ENCODE data around the gene AQP12A.

The AQP12A gene

DNA sequence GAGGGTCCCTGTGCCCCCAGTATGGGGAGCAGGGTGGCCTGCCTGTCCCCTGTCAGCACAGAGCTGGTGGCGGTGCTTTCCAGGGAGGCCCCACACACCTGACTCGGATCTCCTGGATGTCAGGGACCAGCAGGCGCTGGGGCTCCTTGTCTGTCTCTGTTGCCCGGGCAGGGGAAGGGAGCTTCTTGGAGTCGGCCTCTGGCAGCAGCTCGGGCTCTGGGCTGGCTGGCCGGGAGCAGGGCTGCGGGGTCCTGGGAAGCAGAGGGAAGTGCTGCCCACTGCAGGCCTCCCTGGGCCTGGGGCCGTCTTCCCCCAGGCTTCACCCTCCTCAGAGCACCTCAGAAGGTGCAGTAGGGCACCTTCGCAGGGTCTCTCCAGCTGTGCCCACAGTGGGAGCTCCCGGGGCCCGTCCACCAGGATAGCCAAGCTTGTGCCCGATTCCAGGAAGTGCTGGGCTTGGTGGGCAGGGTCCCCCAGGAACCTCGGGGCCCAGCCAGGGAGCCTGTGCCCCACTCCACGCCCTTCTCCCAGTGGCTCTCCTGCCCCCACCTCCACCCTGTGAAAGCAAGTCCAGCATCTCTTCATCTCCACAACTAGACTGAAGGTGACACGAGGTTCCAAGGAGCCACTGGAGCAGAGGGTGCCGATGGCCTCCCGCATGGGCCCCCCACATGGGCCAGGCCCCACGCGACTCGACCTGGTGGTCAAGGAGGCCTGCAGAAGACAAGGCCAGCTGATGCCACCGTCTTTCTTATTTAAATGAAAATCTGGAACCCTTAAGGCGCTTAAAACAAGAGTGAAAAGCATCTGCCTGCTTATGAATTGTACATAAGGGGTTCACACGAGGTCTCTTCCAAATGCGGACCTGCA is 28.2 kb downstream of the AQP12A start:
- FAIRE-seq (no peak), DNase-seq (ENCODE audit: insufficient read length, low spot score) (no peak)

DNA sequence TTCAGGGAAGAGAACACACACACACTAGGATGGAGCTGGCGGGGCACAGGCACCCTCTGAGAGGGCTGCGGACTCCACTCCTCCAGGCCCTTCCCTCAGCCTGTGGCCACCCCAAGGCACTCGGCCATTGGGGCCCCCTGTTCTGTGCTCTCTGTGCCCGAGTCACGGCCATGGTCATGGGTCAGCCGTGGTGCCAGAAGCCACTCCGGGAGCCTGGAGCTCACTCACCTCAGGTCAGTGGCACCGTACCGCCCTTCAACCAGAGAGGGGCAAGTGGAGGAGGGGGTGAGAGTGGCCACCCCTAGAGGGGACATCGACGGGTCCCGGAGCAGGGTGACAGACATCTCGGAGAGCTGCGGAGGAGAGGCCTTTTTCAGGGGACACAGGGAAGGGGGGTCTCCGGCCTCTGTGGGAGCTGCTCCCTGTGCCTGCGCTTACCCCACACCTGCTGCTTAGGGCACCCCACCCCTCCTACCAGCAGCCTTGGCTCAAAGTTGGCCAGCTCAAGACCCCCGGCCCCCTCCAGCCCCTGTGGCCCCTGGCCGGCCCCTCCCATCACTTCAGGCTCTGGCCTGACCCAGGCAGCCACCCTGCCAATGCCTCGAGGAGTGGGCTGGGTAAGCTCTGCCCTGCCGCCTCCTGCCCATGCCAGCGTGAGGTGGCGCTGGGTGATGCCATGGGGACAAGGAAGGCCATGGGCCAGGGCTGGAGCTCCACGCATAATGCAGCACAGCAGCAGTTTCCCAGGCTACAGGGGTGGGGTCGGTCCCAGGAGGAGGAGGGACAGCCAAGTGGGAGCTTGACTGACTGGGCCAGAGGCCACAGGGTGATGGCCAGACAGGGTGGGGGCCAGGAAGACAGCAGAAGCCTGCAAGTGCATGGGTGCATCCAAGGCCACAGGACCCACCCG is 29.3 kb downstream of the AQP12A start:
- DNase-seq (ENCODE audit: insufficient read length, low spot score) (no peak), FAIRE-seq (no peak)

DNA sequence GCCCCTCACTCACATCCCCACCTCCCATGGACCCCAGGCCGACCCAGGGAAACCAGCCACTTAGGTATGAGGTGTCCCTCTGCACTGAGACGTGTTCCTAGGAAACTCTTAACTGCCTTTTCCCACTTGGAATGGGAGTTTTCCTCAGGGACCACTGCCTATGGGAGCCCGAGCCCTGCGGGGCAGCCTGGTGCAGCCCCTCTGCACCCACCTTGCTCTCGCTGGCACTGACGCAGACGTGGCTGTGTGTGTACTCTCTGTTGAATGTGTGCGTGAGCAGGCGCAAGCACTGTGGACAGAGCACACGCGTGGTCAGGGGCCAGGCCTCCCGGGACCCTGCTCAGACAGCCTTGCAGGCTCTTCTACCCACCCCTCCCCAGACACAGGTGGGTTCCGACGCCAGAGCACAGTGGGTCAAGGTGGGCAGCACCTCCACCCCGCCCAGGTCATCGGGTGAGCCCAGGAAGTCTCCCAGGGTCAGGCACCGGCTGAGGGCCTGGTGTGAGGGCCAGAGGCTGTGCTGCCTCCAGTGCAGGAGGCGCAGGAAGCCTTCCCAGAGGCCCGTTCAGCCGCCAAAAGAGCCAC is 30.0 kb downstream of the AQP12A start:
- no peak for FAIRE-seq
- no peak for DNase-seq (ENCODE audit: insufficient read length, low spot score)

DNA sequence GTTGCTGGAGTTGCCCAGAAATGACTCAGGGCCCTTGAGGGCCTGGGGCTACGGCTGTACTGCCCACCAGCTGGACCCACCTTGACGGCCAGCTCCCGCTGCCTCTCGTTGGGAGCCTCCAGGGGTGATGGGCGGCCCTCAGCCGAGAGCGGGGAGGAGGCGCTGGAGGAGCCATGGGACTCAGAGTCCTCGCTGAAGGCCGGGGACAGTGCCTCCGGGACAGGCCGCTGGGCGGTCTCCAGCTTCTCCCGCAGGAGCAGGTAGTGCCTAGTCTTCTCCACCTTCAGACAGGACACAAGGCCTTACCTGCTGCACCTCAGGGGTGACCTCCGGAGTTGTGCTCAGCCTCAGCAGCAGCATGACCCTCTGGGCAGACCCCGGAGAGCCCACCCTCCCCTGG is 30.7 kb downstream of the AQP12A start:
- FAIRE-seq: no peak
- no peak for DNase-seq (ENCODE audit: insufficient read length, low spot score)

DNA sequence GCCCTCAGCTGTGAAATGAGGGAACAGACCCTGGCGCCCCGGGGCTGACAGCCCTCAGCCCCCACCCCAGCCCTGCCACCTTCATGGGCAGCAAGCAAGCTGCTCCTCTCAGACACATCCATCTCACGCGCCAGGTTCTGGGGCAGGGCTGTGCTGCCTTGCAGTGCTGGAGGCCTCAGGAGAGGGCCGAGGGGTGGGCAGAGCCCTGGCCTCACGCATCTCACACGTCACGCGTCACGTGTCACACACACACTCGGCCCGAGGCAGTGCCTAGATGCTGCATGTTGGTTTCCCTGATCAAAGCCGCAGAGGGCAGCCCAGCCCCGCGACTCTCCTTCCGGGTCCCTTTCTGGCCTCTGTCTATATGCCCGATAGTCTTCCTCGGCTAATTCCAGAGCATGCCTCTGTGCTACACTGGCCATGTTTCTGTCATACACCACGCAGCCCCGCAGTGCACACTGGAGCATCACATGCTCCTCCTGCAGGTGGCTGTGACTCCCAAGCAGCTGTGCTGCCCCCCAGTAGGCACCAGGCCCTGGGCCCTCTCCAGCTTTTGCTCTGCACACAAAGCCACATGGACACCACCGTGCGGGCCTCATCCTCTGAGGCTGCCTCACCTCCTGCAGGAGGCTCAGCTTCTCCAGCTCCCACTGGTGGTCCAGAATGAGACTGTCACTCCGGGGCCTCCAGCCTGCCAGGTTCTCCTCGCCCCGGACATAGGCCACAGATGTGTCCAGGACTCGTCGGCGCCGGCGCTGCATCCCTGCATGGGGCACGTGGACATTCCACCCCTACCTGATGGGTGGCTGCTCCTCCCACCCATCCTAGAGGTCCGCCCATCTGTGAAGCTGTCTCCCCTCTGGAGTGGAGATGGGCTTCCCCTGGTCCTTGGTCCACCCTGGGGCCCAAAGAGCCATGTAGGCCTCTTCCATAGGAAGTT is 31.4 kb downstream of the AQP12A start:
- no peak for DNase-seq (ENCODE audit: insufficient read length, low spot score)
- FAIRE-seq: no peak

DNA sequence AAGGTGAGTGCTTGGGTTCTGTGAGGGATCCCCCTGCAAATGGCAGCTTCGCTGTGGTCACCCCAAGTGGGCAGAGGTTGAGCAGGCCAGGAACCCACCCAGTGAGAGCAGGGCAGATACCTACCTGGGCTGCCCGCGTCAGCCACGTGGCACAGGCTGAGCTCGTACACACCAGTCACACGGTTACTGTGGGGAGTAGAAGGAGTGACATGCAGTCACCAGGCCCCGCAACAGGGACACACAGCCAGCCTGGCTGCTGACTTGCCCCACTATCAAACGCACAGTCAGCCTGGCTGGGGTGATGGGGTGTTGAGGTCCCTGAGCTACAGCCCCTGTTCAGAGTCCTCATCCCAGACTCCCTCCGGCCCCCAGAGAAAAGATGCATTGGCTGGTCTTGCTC is 32.2 kb downstream of the AQP12A start:
- no peak for DNase-seq (ENCODE audit: insufficient read length, low spot score)

DNA sequence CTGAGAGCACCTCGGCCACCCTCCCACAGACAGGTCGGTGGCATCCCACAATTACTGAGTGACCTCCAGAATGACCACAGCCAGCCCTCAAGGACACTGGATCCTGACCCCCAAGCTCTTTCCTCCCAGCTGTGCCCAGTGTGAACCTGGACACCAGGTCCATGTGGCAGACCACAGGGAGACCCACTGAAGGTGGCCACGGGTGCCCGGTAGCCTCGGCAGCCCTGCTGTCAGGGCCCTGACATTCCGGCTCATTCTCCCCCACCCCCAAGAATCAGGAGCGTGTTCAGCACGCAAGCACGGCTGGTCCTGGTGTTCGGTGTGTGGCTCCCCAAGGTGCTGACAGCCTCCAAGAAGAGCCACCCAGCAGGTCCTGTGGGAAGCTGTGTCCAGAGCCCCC is 32.8 kb downstream of the AQP12A start:
- no peak for FAIRE-seq

More for the DNA sequence above, 32.2 kb downstream of the AQP12A start:
- FAIRE-seq: no peak

DNA sequence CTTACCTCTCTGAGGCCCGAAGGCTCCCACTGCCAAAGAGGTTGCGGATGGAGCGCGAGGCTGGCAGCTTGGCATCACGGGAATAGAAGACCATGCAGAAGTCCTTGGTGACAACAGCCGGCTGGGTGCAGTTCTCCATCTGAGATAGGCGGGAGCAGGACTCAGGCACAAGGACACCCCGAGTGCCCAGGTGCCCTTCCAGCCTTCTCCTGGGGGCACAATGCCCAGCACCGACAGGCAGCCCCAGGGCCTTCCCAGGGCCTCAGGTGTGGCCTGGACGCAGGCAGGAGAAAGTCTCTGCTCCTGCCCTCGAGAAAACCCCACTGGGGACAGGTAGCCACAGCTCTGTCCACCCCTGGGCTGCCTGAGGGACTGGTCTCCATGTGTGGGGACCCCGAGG is 33.6 kb downstream of the AQP12A start:
- no peak for FAIRE-seq
- no peak for DNase-seq (ENCODE audit: insufficient read length, low spot score)

More for the DNA sequence above, 32.8 kb downstream of the AQP12A start:
- no peak for DNase-seq (ENCODE audit: insufficient read length, low spot score)

DNA sequence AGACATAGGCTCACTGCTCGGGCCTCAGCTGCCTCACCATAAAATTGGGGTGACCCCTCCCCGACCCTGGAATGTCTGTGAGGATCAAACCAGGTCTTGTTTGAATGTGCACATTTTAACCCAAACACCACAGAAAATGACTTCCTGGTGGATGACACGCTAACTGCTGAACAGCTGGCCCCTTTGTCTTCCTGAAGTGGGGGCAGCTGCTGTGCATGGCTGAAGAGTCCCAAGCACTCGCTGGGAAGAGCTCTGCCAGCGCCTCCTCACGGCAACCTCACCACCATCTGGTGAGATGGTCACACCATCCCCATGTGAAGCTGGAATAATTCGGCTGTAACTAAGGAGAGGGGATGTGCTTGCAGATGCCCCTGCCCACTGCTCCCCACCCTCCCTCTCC is 34.0 kb downstream of the AQP12A start:
- no peak for DNase-seq (ENCODE audit: insufficient read length, low spot score)
- no peak for FAIRE-seq

DNA sequence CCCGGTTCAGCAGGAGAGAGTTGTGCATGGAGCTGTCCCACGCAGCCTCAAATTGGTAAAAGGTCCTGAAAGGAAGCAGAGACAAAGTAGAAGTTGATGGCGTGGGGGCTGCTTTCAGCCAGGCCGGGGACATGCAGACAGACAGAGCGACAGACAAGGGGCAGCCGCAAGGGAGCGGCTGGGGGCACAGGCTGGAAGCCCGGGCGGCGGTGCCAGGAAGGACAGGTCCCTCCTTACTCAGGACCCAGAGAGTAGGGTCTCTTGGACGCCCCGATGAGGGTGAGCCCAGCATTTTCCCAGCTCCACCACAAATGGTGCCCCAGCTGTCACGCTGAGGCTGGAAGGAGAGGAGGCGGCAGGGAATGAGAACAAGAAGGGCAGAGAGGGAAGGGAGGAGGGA is 35.2 kb downstream of the AQP12A start:
- FAIRE-seq: no peak

DNA sequence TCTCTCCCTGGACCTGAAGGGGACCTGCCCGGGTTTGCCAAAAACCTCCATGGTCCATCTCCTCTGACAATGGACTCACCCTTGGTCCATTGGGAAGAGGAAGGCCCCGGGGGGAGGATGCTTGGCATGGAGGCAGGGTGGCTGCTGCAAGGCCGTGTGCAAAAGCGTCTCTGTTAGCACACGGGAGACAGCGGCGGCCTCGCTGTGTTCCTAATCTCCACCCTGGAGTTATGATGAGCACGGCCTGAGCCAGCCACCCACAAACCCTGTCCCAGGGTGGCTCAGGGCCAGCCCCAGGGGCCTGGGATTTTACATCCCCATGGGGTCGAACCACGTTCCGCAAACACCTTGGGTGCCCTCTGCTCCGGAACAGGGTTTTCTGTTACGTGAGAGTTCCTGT is 35.8 kb downstream of the AQP12A start:
- DNase-seq (ENCODE audit: insufficient read length, low spot score): no peak
- FAIRE-seq: no peak

More for the DNA sequence above, 35.2 kb downstream of the AQP12A start:
- no peak for DNase-seq (ENCODE audit: insufficient read length, low spot score)

DNA sequence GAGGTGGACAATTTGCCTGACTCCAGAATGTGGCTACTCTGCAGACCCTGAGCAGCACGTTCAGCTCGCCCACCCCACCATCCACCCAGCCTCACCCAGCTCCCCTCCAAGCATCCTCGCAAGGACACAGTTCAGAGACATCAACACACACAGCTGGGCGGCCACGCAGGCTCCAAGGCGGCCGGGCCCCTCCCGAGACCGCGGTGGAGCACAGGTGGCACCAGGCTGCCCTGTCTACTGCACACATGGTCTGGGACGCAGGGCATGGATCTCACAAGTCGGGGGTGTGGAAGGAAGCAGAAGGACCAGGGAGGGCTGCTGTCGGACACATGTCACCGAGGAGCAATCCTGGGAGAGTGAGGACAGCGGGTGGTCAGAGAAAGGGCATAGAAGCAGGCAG is 36.2 kb downstream of the AQP12A start:
- no peak for DNase-seq (ENCODE audit: insufficient read length, low spot score)
- no peak for FAIRE-seq

DNA sequence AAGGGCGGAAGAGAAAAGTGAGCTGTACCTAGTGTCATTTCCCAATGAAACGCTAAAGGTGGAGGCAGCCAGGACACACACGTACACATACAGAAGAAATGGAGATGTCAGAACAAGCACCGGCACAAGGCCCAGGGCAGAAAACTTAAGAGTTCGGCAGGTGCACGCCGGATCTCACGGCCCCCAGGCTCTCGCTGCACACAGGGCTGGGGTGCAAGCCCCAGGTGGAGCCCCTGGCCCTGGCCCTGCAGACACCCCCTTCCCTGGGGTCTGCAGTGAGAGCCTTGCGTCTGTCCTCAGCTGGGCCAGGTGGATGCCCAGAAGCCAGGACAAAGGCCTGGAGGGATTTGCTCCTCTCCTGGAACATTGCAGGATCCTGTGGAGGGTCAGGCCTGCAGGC is 36.7 kb downstream of the AQP12A start:
- FAIRE-seq: no peak
- no peak for DNase-seq (ENCODE audit: insufficient read length, low spot score)

DNA sequence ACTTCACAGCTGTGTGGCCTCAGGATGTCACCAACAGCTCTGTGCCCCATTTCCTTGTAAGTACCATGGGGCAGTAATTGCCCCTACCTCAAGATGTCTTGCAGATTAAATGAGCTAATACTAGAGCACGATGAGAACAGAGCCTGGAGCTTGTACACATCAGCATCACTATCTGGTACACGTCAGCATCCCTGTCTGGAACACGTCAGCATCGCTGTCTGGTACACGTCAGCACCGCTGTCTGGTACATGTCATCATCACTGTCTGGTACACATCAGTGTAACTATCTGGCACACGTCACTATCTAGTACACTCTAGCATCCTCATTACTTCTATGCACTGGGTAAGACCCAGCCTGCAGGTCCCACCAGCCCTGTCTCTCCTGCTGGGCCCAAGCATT is 37.2 kb downstream of the AQP12A start:
- DNase-seq (ENCODE audit: insufficient read length, low spot score): no peak
- no peak for FAIRE-seq

DNA sequence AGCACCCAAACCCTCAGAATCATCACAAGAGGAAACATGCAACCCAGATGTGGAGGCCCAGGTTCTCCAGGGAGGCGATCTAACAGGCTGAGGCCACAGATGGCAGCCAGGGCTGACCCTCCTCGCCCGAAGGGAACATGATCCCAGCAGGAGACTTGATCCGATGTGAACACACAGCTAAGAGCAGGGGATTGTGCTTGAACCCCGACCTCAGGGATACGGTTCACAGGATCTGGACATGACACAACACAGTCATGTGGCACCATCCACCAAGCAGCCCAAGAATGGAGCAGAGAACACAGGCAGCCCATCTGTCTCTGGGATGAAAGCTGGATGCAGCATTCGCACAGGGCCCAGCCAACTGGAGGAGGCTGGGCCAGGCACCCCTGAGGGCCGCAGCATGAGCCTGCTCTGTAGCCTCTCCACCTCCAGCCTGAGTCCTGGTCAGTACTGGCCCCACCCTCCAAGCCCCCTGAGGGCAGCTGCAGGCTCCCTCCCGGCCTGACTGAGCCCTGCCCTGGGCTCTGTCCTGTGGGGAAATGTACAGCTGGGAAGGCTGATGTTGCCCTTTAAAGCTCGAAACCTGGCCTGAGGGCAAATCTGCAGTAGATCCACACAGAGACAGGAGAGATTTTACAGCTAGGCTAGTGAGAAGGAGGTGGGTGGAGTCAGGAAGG is 39.0 kb downstream of the AQP12A start:
- no peak for DNase-seq (ENCODE audit: insufficient read length, low spot score)
- FAIRE-seq: no peak

DNA sequence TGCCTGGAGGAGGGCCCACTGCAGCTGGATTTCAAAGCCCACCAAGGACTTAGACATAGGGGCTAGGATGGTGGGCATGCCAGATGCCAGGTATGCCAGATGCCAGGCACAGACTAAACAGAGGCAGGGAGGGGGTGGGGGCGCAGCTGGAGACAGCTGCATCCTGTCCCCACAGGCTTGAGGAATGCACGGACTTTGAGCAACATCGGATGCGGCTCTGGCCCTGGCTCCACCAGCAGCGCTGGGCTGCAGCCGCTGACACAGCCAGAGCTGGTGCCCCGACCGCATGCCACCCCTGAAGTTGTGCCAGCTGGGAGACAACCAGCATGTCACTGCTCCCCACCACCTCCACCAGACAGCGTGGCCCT is 39.5 kb downstream of the AQP12A start:
- DNase-seq (ENCODE audit: insufficient read length, low spot score) (no peak), FAIRE-seq (no peak)

DNA sequence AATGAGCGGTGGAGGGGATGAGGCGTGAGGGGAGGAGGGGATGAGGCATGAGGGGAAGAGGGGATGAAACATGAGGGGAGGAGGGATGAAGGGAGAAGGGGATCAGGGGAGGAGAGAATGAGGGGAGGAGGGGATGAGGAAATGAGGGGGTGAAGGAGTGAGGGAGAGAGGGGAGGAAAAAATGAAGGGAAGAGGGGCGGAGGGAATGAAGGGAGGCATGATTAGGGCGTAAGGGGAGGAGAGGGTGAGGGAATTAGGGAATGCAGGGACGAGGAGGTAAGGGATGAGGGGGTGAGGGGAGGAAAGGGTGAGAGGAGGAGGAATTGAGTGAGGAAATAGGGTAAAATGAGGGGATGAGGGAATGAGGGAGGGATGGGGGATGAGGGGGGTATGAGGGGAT is 40.5 kb downstream of the AQP12A start:
- FAIRE-seq (no peak), DNase-seq (ENCODE audit: insufficient read length, low spot score) (no peak)

DNA sequence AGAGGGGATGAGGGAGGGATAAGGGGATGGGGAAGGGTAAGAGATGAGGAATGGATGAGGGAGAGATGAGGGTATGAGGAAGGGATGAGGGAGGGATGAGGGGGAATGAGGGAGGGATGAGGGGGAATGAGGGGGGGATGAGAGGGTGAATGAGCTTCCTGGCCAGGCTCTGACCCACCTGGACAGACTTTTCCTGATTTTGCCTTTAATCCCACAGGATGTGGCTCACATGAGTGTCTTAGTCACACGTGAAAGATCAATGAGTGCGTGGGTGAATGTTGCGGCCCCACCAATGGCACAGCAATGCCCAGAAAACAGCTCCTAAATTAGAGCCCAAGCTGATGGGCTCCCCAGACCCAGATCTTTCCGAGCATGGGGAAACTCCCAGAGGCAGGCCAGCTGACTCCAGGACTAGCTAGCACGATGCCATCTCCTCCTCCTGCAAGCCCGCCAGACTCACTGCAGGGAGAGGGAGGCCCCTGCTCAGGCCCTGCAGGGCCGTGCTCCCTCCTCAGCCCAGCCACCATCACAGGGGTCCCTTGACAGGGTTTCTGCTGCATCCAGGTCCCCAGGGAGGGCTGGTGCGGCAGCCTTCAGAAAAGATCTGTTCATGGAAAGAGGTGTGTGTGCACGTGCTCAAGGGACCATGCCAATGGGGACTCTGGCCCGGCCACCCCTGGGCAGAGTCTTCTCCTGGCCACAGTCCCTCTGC is 41.4 kb downstream of the AQP12A start:
- DNase-seq (ENCODE audit: insufficient read length, low spot score) (no peak), FAIRE-seq (no peak)

DNA sequence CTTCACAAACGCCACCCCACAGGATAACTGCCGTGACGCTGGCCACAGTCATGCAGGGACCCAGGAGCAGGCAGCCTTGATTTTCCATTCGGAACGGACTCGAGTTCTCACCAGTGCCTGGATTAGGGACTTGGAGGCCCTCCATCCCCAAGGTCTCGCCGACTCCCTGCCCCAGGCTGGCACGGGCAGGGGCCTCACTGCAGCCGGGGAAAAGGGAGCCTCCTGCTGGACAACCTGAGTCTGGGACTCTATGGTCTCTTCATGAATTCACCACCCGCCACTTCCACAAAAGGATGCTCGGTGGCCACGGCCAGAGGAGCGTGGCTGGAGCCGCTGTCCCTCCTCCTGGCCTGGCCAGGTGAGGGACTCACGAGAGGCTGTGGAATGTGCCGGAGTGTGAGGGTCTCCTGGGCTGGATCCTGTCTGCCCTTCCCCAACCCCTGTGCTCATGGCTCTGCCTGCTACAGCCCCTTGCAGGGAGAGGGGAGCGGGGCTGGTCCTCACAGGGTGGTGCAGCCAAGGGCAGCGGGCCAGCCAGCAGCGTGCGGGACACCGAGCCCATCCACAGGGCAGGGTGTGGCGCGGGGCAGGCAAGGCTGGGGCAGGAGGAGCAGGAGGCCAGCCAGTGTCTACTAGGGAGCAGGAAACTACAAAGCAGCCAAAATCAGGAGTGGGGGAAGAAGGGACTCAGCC is 42.3 kb downstream of the AQP12A start:
- DNase-seq (ENCODE audit: insufficient read length, low spot score): no peak
- FAIRE-seq: no peak
